ENCODE data around the gene SERPINE1.

DNA sequence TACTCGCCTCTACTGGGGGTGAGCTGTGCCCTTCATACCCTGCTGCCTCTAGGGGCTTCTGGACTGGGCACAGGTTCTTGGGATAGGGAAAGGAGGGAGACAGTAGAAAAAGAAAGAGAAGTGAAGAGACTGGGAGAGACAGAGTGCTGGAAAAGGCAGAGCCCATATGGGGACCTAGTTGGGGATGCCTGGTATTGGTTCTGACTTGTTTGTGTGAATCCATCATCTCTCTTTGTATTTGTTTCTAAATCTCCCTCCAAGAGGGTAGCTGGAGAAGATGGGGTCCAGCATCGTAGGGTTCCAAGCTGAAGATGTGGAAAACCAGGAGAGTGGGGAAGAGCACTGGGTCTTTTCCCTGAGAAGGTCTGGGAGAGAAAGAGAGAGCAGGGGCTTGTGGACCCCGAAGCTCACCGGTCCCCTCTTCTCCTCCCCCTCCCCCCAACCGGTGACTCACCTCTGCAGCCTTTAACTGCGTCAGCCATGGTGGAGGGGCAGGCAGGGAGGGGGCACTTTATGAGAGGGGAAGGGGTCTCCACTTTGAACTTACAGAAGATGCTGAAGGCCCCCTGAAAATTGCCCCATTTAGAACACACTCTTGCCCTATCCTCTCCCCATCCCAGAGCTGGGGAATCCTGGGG is 41.6 kb downstream of the SERPINE1 start:
- TF ChIP-seq, protein P1, sequence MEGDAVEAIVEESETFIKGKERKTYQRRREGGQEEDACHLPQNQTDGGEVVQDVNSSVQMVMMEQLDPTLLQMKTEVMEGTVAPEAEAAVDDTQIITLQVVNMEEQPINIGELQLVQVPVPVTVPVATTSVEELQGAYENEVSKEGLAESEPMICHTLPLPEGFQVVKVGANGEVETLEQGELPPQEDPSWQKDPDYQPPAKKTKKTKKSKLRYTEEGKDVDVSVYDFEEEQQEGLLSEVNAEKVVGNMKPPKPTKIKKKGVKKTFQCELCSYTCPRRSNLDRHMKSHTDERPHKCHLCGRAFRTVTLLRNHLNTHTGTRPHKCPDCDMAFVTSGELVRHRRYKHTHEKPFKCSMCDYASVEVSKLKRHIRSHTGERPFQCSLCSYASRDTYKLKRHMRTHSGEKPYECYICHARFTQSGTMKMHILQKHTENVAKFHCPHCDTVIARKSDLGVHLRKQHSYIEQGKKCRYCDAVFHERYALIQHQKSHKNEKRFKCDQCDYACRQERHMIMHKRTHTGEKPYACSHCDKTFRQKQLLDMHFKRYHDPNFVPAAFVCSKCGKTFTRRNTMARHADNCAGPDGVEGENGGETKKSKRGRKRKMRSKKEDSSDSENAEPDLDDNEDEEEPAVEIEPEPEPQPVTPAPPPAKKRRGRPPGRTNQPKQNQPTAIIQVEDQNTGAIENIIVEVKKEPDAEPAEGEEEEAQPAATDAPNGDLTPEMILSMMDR (IDR thresholded peaks at IDR 0.05), result no peak
- TF ChIP-seq POLR2A (IDR thresholded peaks at IDR 0.05), result no peak

Measured in esophagus squamous epithelium (tissue), 4 donors.